Measurements from ENCODE around the gene POFUT2.

DNA sequence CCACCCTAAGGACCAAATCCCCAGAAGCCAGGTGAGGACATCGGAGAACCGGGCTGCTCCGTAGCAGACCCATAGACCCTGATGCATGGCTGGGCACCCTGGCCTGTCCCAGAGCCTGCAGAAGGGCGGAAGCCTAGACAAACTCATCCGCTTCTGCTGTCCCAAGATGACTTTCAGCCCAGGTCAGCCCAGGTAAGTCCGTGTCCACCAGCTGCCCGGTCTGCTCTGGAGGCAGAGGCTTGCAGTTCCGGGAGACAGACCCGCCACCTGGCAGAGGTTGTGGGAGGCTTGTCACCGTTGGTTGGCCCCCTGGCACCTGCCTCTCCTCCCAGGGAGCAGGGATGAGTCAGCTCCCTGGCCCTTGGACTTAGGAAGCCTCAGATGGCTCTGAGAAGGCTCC is 22.8 kb upstream of the POFUT2 start:
- TF ChIP-seq, protein P1, sequence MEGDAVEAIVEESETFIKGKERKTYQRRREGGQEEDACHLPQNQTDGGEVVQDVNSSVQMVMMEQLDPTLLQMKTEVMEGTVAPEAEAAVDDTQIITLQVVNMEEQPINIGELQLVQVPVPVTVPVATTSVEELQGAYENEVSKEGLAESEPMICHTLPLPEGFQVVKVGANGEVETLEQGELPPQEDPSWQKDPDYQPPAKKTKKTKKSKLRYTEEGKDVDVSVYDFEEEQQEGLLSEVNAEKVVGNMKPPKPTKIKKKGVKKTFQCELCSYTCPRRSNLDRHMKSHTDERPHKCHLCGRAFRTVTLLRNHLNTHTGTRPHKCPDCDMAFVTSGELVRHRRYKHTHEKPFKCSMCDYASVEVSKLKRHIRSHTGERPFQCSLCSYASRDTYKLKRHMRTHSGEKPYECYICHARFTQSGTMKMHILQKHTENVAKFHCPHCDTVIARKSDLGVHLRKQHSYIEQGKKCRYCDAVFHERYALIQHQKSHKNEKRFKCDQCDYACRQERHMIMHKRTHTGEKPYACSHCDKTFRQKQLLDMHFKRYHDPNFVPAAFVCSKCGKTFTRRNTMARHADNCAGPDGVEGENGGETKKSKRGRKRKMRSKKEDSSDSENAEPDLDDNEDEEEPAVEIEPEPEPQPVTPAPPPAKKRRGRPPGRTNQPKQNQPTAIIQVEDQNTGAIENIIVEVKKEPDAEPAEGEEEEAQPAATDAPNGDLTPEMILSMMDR (IDR thresholded peaks at IDR 0.05): no peak
- TF ChIP-seq POLR2A (IDR thresholded peaks at IDR 0.05): no peak
